GM23248 (cell line): ENCODE results near the gene ELAVL1. TPM values are rescaled to one million over a fixed set of nuclear protein-coding genes. Genes with fewer than 3 reads are reported as not detected.

Source experiments
- DNase-seq: peaks from one replicate; pipeline ENCODE4 v3.0.0-alpha.2; 2015
- H2AFZ ChIP-seq: fragments of 200-600 bp; sonication (generic); 2 replicates; pipeline ENCODE4 v1.6.1; 2016; ENCODE audit warnings: antibody characterized with exemption
- H3F3A ChIP-seq: fragments of 200-600 bp; sonication (generic); 2 replicates; pipeline ENCODE4 v1.6.1; 2016; ENCODE audit warnings: mild to moderate bottlenecking, antibody characterized with exemption, mixed run types; ENCODE audit not compliant: insufficient read depth
- H3K27ac ChIP-seq: fragments of 200-600 bp; sonication (generic); 2 replicates; pipeline ENCODE4 v1.5.1; 2016; ENCODE audit warnings: mild to moderate bottlenecking
- H3K27me3 ChIP-seq: fragments of 200-600 bp; sonication (generic); replicated peaks from 2 replicates; pipeline ENCODE4 v1.6.1; 2016; ENCODE audit warnings: mild to moderate bottlenecking; ENCODE audit not compliant: insufficient read depth
- H3K36me3 ChIP-seq: fragments of 200-600 bp; sonication (generic); 2 replicates; pipeline ENCODE4 v1.6.1; 2016; ENCODE audit warnings: low read depth, mild to moderate bottlenecking
- H3K4me1 ChIP-seq: fragments of 200-600 bp; sonication (generic); 2 replicates; pipeline ENCODE4 v1.6.1; 2016; ENCODE audit warnings: mild to moderate bottlenecking; ENCODE audit not compliant: insufficient read depth
- H3K4me2 ChIP-seq: fragments of 200-600 bp; sonication (generic); one replicate; pipeline ENCODE4 v1.6.1; 2016; ENCODE audit warnings: mild to moderate bottlenecking; ENCODE audit not compliant: unreplicated experiment
- H3K4me3 ChIP-seq: fragments of 200-600 bp; sonication (generic); 2 replicates; pipeline ENCODE4 v1.5.1; 2016; ENCODE audit warnings: mild to moderate bottlenecking
- H3K79me2 ChIP-seq: fragments of 200-600 bp; sonication (generic); 2 replicates; pipeline ENCODE4 v1.6.1; 2016; ENCODE audit warnings: mild to moderate bottlenecking; ENCODE audit not compliant: insufficient read depth
- H3K9ac ChIP-seq: fragments of 200-600 bp; sonication (generic); 2 replicates; pipeline ENCODE4 v1.6.1; 2016; ENCODE audit warnings: mild to moderate bottlenecking
- H3K9me2 ChIP-seq: fragments of 200-600 bp; sonication (generic); 2 replicates; pipeline ENCODE4 v1.6.1; 2016; ENCODE audit warnings: mixed run types, mild to moderate bottlenecking, moderate library complexity; ENCODE audit not compliant: insufficient read depth
- H3K9me3 ChIP-seq: fragments of 200-600 bp; sonication (generic); one replicate; pipeline ENCODE4 v1.6.1; 2017; ENCODE audit warnings: low read depth
- H4K20me1 ChIP-seq: fragments of 200-600 bp; sonication (generic); 2 replicates; pipeline ENCODE4 v1.6.0; 2016; ENCODE audit not compliant: insufficient read depth
- EZH2 ChIP-seq: fragments of 200-600 bp; sonication (generic); IDR thresholded peaks from 2 replicates; pipeline ENCODE4 v1.6.1; 2018; ENCODE audit warnings: antibody characterized with exemption, mild to moderate bottlenecking; ENCODE audit not compliant: insufficient read depth, poor library complexity, severe bottlenecking
- EZH2phosphoT487 ChIP-seq: fragments of 200-600 bp; sonication (generic); IDR thresholded peaks from 2 replicates; pipeline ENCODE4 v1.6.1; 2018; ENCODE audit warnings: antibody characterized with exemption, moderate library complexity, mild to moderate bottlenecking, low read depth; ENCODE audit not compliant: insufficient read depth
- WGBS, 2 experiments: methylation state at CpG; one replicate each; pipeline ENCODE4 v1.1.6; 2015 to 2017; ENCODE audit warnings: low lambda C conversion rate in 2 of 2, low coverage in 1 of 2; ENCODE audit errors: missing lambda C conversion rate in 2 of 2; 5-methylcytosine and 5-hydroxymethylcytosine counted together
- in situ Hi-C: fragments of 300-500 bp; cut with MboI; formaldehyde crosslinking; loops from 2 replicates; pipeline ENCODE4 v1.15.0; 2020
- polyA plus RNA-seq: library from polyadenylated mRNA; unstranded; fragments of >200 nt; fragmentation: Nextera tagmentation; extraction: Ambion mirVana; gene quantifications from 2 replicates; pipeline ENCODE4 v1.2.1, GENCODE V29; 2016
- total RNA-seq: library from RNA; depleted of rRNA; stranded (reverse); fragments of >200 nt; shearing (Covaris generic); gene quantifications from 2 replicates; pipeline ENCODE4 v1.2.3, GENCODE V29; 2014

Gene ELAVL1
- total and polyA plus RNA-seq, 2 experiments from 2014 or later, result 48.1 to 78.9 TPM

- Histone ChIP-seq H3K27ac (no peak overlapping the region), H2AFZ (no peak overlapping the region), H3K27me3 (no peaks in the 10 kb centered on the region), H3K4me1 (no peaks in the 10 kb centered on the region), H3K9me2 (no peaks in the 10 kb centered on the region), H3K4me2 (no peak overlapping the region), H3K9me3 (no peaks in the 10 kb centered on the region), H3K9ac (no peak overlapping the region), H3F3A (no peaks in the 10 kb centered on the region), H3K36me3 (no peaks in the 10 kb centered on the region), H3K4me3 (no peak overlapping the region), H4K20me1 (no peaks in the 10 kb centered on the region), H3K79me2 (no peaks in the 10 kb centered on the region)
- WGBS, 2 experiments, result 48 to 54% methylated on average over 3 of the region's 3 CpGs
- TF ChIP-seq EZH2phosphoT487 (no peak), EZH2 (no peak)
- in situ Hi-C loops, result no loop called here
- DNase-seq, result no peak
Measured at GRCh38 chr19:8046569-8047165, 41.2 kb upstream of the ELAVL1 start.

- H3K4me3 ChIP-seq, result no peak overlapping the region
- TF ChIP-seq EZH2phosphoT487, result no peak
- no peak for TF ChIP-seq EZH2
- H3K4me1 ChIP-seq, result no peaks in the 10 kb centered on the region
- H3K9me2 ChIP-seq, result no peaks in the 10 kb centered on the region
- no peaks in the 10 kb centered on the region for H3K27me3 ChIP-seq
- 48 to 52% methylated on average over 10 of the region's 10 CpGs for WGBS, 2 experiments
- no peaks in the 10 kb centered on the region for H3K9me3 ChIP-seq
- no peaks in the 10 kb centered on the region for H3F3A ChIP-seq
- no peaks in the 10 kb centered on the region for H4K20me1 ChIP-seq
- no peak overlapping the region for H3K27ac ChIP-seq
- no peak overlapping the region for H3K9ac ChIP-seq
- H2AFZ ChIP-seq, result no peak overlapping the region
- in situ Hi-C loops, result no loop called here
- no peaks in the 10 kb centered on the region for H3K36me3 ChIP-seq
- DNase-seq, result no peak
- no peaks in the 10 kb centered on the region for H3K79me2 ChIP-seq
- H3K4me2 ChIP-seq, result no peak overlapping the region
Measured at GRCh38 chr19:8045872-8046568, 40.6 kb upstream of the ELAVL1 start.

DNA sequence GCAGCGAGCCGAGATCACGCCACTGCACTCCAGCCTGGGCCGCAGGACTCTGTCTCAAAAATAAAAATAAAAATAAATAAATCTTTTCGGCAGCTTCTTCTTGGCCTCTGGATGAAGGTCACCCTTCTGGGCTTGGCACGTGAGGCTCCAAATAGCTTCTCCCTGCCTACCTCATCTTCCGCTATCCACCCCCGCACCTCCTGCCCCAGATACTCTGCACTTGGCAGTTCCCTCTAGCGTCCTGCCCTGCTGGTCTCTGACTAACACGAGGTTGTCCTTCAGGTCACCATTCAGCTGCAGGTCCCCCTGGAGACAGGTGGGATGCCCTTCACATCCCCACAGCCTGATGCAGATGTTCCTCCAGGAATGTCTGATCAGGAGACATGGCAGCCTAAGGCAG lies 38.6 kb upstream of the ELAVL1 start:
- in situ Hi-C loops, result no loop called here
- WGBS, 2 experiments, result 70 to 75% methylated on average over 10 of the region's 10 CpGs
- Histone ChIP-seq H3K79me2 (no peaks in the 10 kb centered on the region), H2AFZ (no peak overlapping the region), H3K9me3 (no peaks in the 10 kb centered on the region), H3K27ac (no peak overlapping the region), H3K36me3 (no peaks in the 10 kb centered on the region), H3K4me2 (no peak overlapping the region), H3K27me3 (no peaks in the 10 kb centered on the region), H3F3A (no peaks in the 10 kb centered on the region), H4K20me1 (no peaks in the 10 kb centered on the region), H3K4me3 (no peak overlapping the region), H3K9ac (no peak overlapping the region), H3K4me1 (no peaks in the 10 kb centered on the region), H3K9me2 (no peaks in the 10 kb centered on the region)
- no peak for TF ChIP-seq EZH2
- no peak for TF ChIP-seq EZH2phosphoT487
- no peak for DNase-seq

DNA sequence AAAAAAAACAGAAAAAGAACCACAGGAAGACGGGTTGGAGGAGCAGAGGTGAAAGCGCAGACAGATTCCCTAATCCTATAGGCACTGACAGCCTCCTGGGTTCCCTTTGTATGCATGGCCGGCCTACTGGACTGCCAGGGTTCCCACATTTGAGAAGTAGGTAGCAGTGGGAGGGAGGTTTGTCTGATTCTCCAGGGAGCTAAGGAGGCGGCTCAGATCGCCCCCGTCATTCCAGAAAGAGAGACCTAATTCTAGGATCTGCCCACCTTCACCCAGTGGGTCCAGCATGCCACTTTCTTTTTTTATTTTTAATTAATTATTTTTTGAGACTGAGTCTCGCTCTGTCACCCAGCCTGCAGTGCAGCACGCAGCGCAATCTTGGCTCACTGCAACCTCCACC lies 37.5 kb upstream of the ELAVL1 start:
- H3K9me2 ChIP-seq, result no peaks in the 10 kb centered on the region
- 76 to 86% methylated on average over 9 of the region's 9 CpGs for WGBS, 2 experiments
- H3F3A ChIP-seq, result no peaks in the 10 kb centered on the region
- no peaks in the 10 kb centered on the region for H3K9me3 ChIP-seq
- no peaks in the 10 kb centered on the region for H3K4me1 ChIP-seq
- TF ChIP-seq EZH2 (no peak), EZH2phosphoT487 (no peak)
- H3K27me3 ChIP-seq, result no peaks in the 10 kb centered on the region
- H3K4me2 ChIP-seq, result no peak overlapping the region
- no peak overlapping the region for H3K9ac ChIP-seq
- no peak overlapping the region for H2AFZ ChIP-seq
- DNase-seq, result no peak
- no peaks in the 10 kb centered on the region for H4K20me1 ChIP-seq
- H3K36me3 ChIP-seq, result no peaks in the 10 kb centered on the region
- H3K4me3 ChIP-seq, result no peak overlapping the region
- no peak overlapping the region for H3K27ac ChIP-seq
- H3K79me2 ChIP-seq, result no peaks in the 10 kb centered on the region
- in situ Hi-C loops, result no loop called here
